NB4 (cell line): ENCODE results near the gene CXCR5.

ENCODE experiments used
- CTCF ChIP-seq: IDR thresholded peaks from one replicate; pipeline ENCODE4 v1.5.1; 2012; ENCODE audit warnings: low read depth, low read length
- MYC ChIP-seq: IDR thresholded peaks from 2 replicates; pipeline ENCODE4 v1.6.1; 2011; ENCODE audit warnings: low read depth, low read length
- POLR2A ChIP-seq: IDR thresholded peaks from 2 replicates; pipeline ENCODE4 v1.6.1; 2011; ENCODE audit warnings: mild to moderate bottlenecking; ENCODE audit not compliant: insufficient read length; ENCODE audit errors: extremely low read depth
- TF ChIP-seq, protein P1 (sequence below): IDR thresholded peaks from 2 replicates; pipeline ENCODE4 v1.6.1; 2011; ENCODE audit warnings: low read depth, low read length

GRCh38 chr11:118885319-118885718 lies 1.6 kb downstream of the CXCR5 start:
- TF ChIP-seq MYC (no peak), POLR2A (no peak), CTCF (no peak)
- TF ChIP-seq, protein P1, sequence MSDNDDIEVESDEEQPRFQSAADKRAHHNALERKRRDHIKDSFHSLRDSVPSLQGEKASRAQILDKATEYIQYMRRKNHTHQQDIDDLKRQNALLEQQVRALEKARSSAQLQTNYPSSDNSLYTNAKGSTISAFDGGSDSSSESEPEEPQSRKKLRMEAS: no peak
